ENCODE results near the gene MAP3K14. TPM values are rescaled to one million over a fixed set of nuclear protein-coding genes. Genes with fewer than 3 reads are reported as not detected.

The MAP3K14 gene
- total and polyA plus RNA-seq, 2 of the 4 experiments (the other 2 are of a cell fraction): 4.1 to 21.7 TPM

- dilution Hi-C loops (cut with HindIII; ENCODE audit: low sequenced_read_pairs, unreplicated experiment) (no loop called here), intact Hi-C loops (cut with micrococcal nuclease) (no loop called here), in situ Hi-C loops (cut with MboI; ENCODE audit: low sequenced_read_pairs) (no loop called here)
- H3K18ac ChIP-seq (ENCODE audit: low read depth, low read length): no peak overlapping the region
- H2BK5ac ChIP-seq (ENCODE audit: low read depth, low read length, poor library complexity, severe bottlenecking): no peak overlapping the region
- H2BK15ac ChIP-seq (ENCODE audit: low read depth, low read length): no peak overlapping the region
- H3K9me1 ChIP-seq (ENCODE audit: insufficient read depth, low read length): peaks cover 5% of the 10 kb centered on the region
- no peaks in the 10 kb centered on the region for H3K27me3 ChIP-seq (ENCODE audit: control insufficient read depth, insufficient read depth, low read length)
- ATAC-seq (ENCODE audit: low read depth): no peak
- H3K23ac ChIP-seq (ENCODE audit: low read depth, low read length): no peak overlapping the region
- no peak overlapping the region for H4K5ac ChIP-seq (ENCODE audit: low read depth, low read length)
- H3K9me3 ChIP-seq (ENCODE audit: control insufficient read depth, insufficient read depth, low read length): peaks cover 4% of the 10 kb centered on the region; the same call in 1 of the 2 replicates
- H3K4me1 ChIP-seq (ENCODE audit: control insufficient read depth, insufficient read depth, low read length): peaks cover 16% of the 10 kb centered on the region
- no peak overlapping the region for H4K91ac ChIP-seq (ENCODE audit: insufficient read depth, low read depth, low read length)
- ChIA-PET CTCF (no interaction called here), POLR2A (ENCODE audit: unreplicated experiment) (no interaction called here)
- H3K9ac ChIP-seq (ENCODE audit: low read depth, low read length): no peak overlapping the region
- no peak overlapping the region for H3K4me2 ChIP-seq (ENCODE audit: low read depth, low read length)
- no peak overlapping the region for H2BK120ac ChIP-seq (ENCODE audit: low read depth, low read length)
- no peak overlapping the region for H3K27ac ChIP-seq (ENCODE audit: insufficient read depth, low read length)
- no peaks in the 10 kb centered on the region for H4K20me1 ChIP-seq (ENCODE audit: insufficient read depth, low read length)
- H3K56ac ChIP-seq (ENCODE audit: extremely low read depth, insufficient read depth, low read length): no peak overlapping the region
- no peaks in the 10 kb centered on the region for H3K79me1 ChIP-seq (ENCODE audit: low read depth in 1 of 2, low read length in 2 of 2)
- WGBS, 2 experiments (ENCODE audit: extremely low coverage in 2 of 2, insufficient read length in 1 of 2): no CpG with 5 or more reads among the region's 6 CpGs
- DNase-seq: no peak
- H2AK9ac ChIP-seq (replicated peaks; ENCODE audit: low read depth, low read length, poor library complexity): no peak overlapping the region
- H2AFZ ChIP-seq (replicated peaks; ENCODE audit: low read length, poor library complexity): no peak overlapping the region
- H3K14ac ChIP-seq (replicated peaks; ENCODE audit: low read depth, low read length): no peak overlapping the region
- BruUV-seq (replicated peaks): no TSS peak
- H2BK20ac ChIP-seq (ENCODE audit: low read depth, low read length): no peak overlapping the region
- no peak overlapping the region for H2AK5ac ChIP-seq (ENCODE audit: low read depth, low read length)
- H3K4ac ChIP-seq (ENCODE audit: low read depth, low read length): no peak overlapping the region
- TF ChIP-seq NFE2L2 (IDR thresholded peaks at IDR 0.05; ENCODE audit: low read depth, low read length) (no peak), SMC3 (IDR thresholded peaks at IDR 0.05; ENCODE audit: low read depth, low read length) (no peak), MAZ (IDR thresholded peaks at IDR 0.05; ENCODE audit: borderline replicate concordance, low read depth, low read length) (no peak), USF2 (IDR thresholded peaks at IDR 0.05; ENCODE audit: low read depth, low read length) (no peak), ELK1 (IDR thresholded peaks at IDR 0.05; ENCODE audit: borderline replicate concordance, low read depth, low read length) (no peak), CHD1 (IDR thresholded peaks at IDR 0.05; ENCODE audit: low read depth, low read length) (no peak), RFX5 (IDR thresholded peaks at IDR 0.05; ENCODE audit: low read depth, low read length) (no peak), BHLHE40 (IDR thresholded peaks at IDR 0.05; ENCODE audit: low read depth, low read length) (no peak)
- no peaks in the 10 kb centered on the region for H3K36me3 ChIP-seq (ENCODE audit: control insufficient read depth, insufficient read depth, low read length)
- no peak overlapping the region for H4K8ac ChIP-seq (ENCODE audit: low read depth in 2 of 2, low read length in 2 of 2)
- H3K4me3 ChIP-seq (ENCODE audit: insufficient read depth, low read depth, low read length): no peak overlapping the region
Measured at GRCh38 chr17:45347444-45347843, 30.6 kb upstream of the MAP3K14 start.
